HG03095 (cell line): Measurements from ENCODE around the gene ID2.
"Not testable (repeated sequence)": the region's sequence is repeated elsewhere in the genome, so short reads cannot be mapped to it uniquely, and the experiment has no call there.

Source experiments
- ATAC-seq: cut with Tn5 transposase; IDR thresholded peaks from one replicate; pipeline ENCODE4 v1.9.1; 2021; ENCODE audit warnings: moderate library complexity; ENCODE audit not compliant: unreplicated experiment

The ID2 gene

DNA sequence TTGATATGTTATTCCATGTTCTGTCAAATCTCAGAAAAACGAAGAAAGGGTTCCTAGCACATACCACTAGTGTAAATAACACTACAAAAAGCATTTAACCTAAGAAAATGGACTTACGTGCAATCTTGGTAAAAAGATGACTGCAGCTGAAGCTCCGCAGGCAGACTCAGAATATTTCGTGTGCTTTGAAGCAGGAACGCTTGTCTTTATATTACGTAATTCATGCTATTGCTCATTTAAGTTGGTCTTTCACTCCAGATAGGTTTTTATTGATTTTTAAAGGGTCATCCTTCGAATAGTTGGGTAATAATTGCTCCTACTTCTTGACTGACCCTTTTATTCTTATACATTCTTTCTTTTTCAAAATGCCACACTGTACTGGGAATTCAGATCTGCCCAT lies 44.0 kb downstream of the ID2 start:
- no peak for ATAC-seq

DNA sequence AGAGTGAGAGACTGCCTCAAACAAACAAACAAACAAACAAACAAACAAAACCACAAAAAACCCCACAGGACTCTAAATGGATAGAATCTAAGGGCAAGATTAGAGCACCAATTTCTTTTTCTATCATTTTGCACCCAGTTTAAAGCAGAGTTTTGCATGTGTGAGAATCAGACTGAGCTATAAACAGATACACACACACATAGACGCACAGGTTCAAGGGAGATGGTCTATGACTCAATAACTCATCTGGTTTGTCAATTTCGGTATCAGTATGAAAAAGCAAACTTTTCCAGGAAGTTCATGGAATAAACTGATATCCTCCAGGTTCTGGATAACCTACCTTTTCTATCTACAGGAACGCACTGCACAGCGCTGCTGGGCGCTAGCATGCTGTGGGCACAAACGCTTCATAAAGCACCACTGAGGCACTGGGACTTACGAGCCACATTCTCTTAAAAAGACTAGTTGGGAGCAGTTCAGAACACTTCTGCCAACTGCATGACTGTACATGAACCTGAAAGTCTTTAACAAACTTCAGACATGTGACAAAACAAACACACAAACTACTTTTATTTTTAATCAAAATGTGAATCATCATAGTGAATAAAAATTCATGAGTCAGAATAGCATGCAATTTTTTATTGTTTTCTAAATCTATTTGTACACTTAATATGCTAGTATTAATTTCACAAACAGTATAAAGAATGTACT lies 46.6 kb downstream of the ID2 start:
- no peak for ATAC-seq

GRCh38 chr2:8729101-8729500 lies 47.2 kb downstream of the ID2 start:
- not testable (repeated sequence) for ATAC-seq

DNA sequence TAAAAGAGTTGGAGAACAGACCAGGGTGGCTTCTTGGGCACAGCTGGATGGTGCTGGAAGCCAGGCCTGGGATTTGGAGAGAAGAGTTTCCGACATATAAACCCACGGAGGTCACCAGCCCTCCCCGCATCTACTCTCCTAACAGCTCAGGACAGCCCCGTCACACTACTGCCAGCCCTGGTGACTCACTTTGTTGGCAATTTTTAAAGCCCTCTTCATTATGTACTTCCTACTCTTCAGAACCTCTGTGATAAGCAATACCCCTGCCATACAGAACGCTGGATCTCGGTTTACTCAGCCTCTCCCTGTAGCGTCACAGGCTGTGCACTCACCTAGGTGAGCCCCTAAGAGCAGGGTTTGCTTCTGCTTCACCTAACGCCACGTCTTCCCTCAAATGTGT lies 48.1 kb downstream of the ID2 start:
- no peak for ATAC-seq

DNA sequence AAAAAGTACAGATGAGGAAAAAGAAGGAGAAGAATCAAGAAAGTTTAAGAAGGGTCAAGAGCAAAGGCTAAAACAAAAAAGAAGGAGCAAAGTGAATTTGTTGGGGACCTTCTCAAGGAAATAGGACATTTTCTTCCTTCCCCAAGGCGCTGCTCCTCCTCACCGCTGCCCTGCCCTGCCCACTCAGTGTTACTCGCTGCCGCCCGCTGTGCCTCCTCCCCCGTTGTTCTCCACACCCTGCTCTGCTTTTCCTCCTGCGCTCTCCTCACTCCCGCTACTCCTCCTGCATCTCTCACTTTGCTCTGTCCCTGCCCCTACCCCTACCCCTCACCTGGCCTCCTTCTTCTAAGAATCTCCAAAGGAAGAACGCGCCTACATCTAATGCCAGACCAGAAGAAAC lies 50.7 kb downstream of the ID2 start:
- ATAC-seq, result no peak
